ENCODE measurements around the gene KIRREL3.

Gene KIRREL3

GRCh38 chr11:126739499-126740145 lies 260.9 kb downstream of the KIRREL3 start:
- no peak for DNase-seq (ENCODE audit: low read depth, low spot score)
- TF ChIP-seq SUZ12 (IDR thresholded peaks at IDR 0.05; ENCODE audit: extremely low read depth, insufficient read depth, insufficient read length) (no peak), ZNF274 (IDR thresholded peaks at IDR 0.05; ENCODE audit: low read depth, low read length) (no peak), YY1 (IDR thresholded peaks at IDR 0.05; ENCODE audit: insufficient read depth, insufficient read length) (no peak)
- H3K9me3 ChIP-seq (ENCODE audit: insufficient read depth, low read length) = no peaks in the 10 kb centered on the region
- peaks cover 6% of the 10 kb centered on the region for H3K4me1 ChIP-seq (ENCODE audit: insufficient read depth, insufficient read length)
- H3K27me3 ChIP-seq (ENCODE audit: insufficient read depth, insufficient read length) = no peaks in the 10 kb centered on the region
- no peak overlapping the region for H3K9ac ChIP-seq (ENCODE audit: insufficient read length, low read depth)
- H3K4me3 ChIP-seq (ENCODE audit: insufficient read length, low read depth) = no peak overlapping the region
- H3K36me3 ChIP-seq (ENCODE audit: insufficient read depth, insufficient read length, low read length) = no peaks in the 10 kb centered on the region

- no peak overlapping the region for H3K4me3 ChIP-seq (ENCODE audit: insufficient read length, low read depth)
- H3K27me3 ChIP-seq (ENCODE audit: insufficient read depth, insufficient read length) = no peaks in the 10 kb centered on the region
- H3K9me3 ChIP-seq (ENCODE audit: insufficient read depth, low read length) = no peaks in the 10 kb centered on the region
- peaks cover 6% of the 10 kb centered on the region for H3K4me1 ChIP-seq (ENCODE audit: insufficient read depth, insufficient read length)
- TF ChIP-seq ZNF274 (IDR thresholded peaks at IDR 0.05; ENCODE audit: low read depth, low read length) (no peak), SUZ12 (IDR thresholded peaks at IDR 0.05; ENCODE audit: extremely low read depth, insufficient read depth, insufficient read length) (no peak), YY1 (IDR thresholded peaks at IDR 0.05; ENCODE audit: insufficient read depth, insufficient read length) (no peak)
- no peaks in the 10 kb centered on the region for H3K36me3 ChIP-seq (ENCODE audit: insufficient read depth, insufficient read length, low read length)
- DNase-seq (ENCODE audit: low read depth, low spot score) = no peak
- H3K9ac ChIP-seq (ENCODE audit: insufficient read length, low read depth) = no peak overlapping the region
Measured at GRCh38 chr11:126738295-126739031, 262.1 kb downstream of the KIRREL3 start.

GRCh38 chr11:126736682-126737572 lies 263.6 kb downstream of the KIRREL3 start:
- DNase-seq (ENCODE audit: low read depth, low spot score) = no peak
- H3K9me3 ChIP-seq (ENCODE audit: insufficient read depth, low read length) = no peaks in the 10 kb centered on the region
- no peaks in the 10 kb centered on the region for H3K27me3 ChIP-seq (ENCODE audit: insufficient read depth, insufficient read length)
- H3K4me3 ChIP-seq (ENCODE audit: insufficient read length, low read depth) = no peak overlapping the region
- H3K4me1 ChIP-seq (ENCODE audit: insufficient read depth, insufficient read length) = peaks cover 6% of the 10 kb centered on the region
- no peak for TF ChIP-seq SUZ12 (IDR thresholded peaks at IDR 0.05; ENCODE audit: extremely low read depth, insufficient read depth, insufficient read length)
- no peak for TF ChIP-seq YY1 (IDR thresholded peaks at IDR 0.05; ENCODE audit: insufficient read depth, insufficient read length)
- TF ChIP-seq ZNF274 (IDR thresholded peaks at IDR 0.05; ENCODE audit: low read depth, low read length) = no peak
- no peak overlapping the region for H3K9ac ChIP-seq (ENCODE audit: insufficient read length, low read depth)
- H3K36me3 ChIP-seq (ENCODE audit: insufficient read depth, insufficient read length, low read length) = no peaks in the 10 kb centered on the region

- DNase-seq (ENCODE audit: low read depth, low spot score) = no peak
- no peak for TF ChIP-seq YY1 (IDR thresholded peaks at IDR 0.05; ENCODE audit: insufficient read depth, insufficient read length)
- no peak for TF ChIP-seq ZNF274 (IDR thresholded peaks at IDR 0.05; ENCODE audit: low read depth, low read length)
- no peak for TF ChIP-seq SUZ12 (IDR thresholded peaks at IDR 0.05; ENCODE audit: extremely low read depth, insufficient read depth, insufficient read length)
- Histone ChIP-seq H3K9me3 (ENCODE audit: insufficient read depth, low read length) (no peaks in the 10 kb centered on the region), H3K4me1 (ENCODE audit: insufficient read depth, insufficient read length) (peaks cover 6% of the 10 kb centered on the region), H3K27me3 (ENCODE audit: insufficient read depth, insufficient read length) (no peaks in the 10 kb centered on the region), H3K9ac (ENCODE audit: insufficient read length, low read depth) (no peak overlapping the region), H3K4me3 (ENCODE audit: insufficient read length, low read depth) (no peak overlapping the region), H3K36me3 (ENCODE audit: insufficient read depth, insufficient read length, low read length) (no peaks in the 10 kb centered on the region)
Measured at GRCh38 chr11:126734752-126735151, 265.8 kb downstream of the KIRREL3 start.

GRCh38 chr11:126733685-126734084 lies 266.9 kb downstream of the KIRREL3 start:
- TF ChIP-seq YY1 (IDR thresholded peaks at IDR 0.05; ENCODE audit: insufficient read depth, insufficient read length) (no peak), ZNF274 (IDR thresholded peaks at IDR 0.05; ENCODE audit: low read depth, low read length) (no peak), SUZ12 (IDR thresholded peaks at IDR 0.05; ENCODE audit: extremely low read depth, insufficient read depth, insufficient read length) (no peak)

GRCh38 chr11:126732981-126733380 lies 267.6 kb downstream of the KIRREL3 start:
- Histone ChIP-seq H3K4me3 (ENCODE audit: insufficient read length, low read depth) (no peak overlapping the region), H3K9ac (ENCODE audit: insufficient read length, low read depth) (no peak overlapping the region), H3K4me1 (ENCODE audit: insufficient read depth, insufficient read length) (peaks cover 6% of the 10 kb centered on the region), H3K9me3 (ENCODE audit: insufficient read depth, low read length) (no peaks in the 10 kb centered on the region), H3K36me3 (ENCODE audit: insufficient read depth, insufficient read length, low read length) (no peaks in the 10 kb centered on the region), H3K27me3 (ENCODE audit: insufficient read depth, insufficient read length) (peaks cover 8% of the 10 kb centered on the region)
- TF ChIP-seq SUZ12 (IDR thresholded peaks at IDR 0.05; ENCODE audit: extremely low read depth, insufficient read depth, insufficient read length) (no peak), YY1 (IDR thresholded peaks at IDR 0.05; ENCODE audit: insufficient read depth, insufficient read length) (no peak), ZNF274 (IDR thresholded peaks at IDR 0.05; ENCODE audit: low read depth, low read length) (no peak)
- no peak for DNase-seq (ENCODE audit: low read depth, low spot score)

More at GRCh38 chr11:126733685-126734084, 266.9 kb downstream of the KIRREL3 start:
- Histone ChIP-seq H3K27me3 (ENCODE audit: insufficient read depth, insufficient read length) (peaks cover 3% of the 10 kb centered on the region), H3K9me3 (ENCODE audit: insufficient read depth, low read length) (no peaks in the 10 kb centered on the region), H3K4me1 (ENCODE audit: insufficient read depth, insufficient read length) (peaks cover 6% of the 10 kb centered on the region), H3K4me3 (ENCODE audit: insufficient read length, low read depth) (no peak overlapping the region), H3K36me3 (ENCODE audit: insufficient read depth, insufficient read length, low read length) (no peaks in the 10 kb centered on the region), H3K9ac (ENCODE audit: insufficient read length, low read depth) (no peak overlapping the region)
- no peak for DNase-seq (ENCODE audit: low read depth, low spot score)

All from NT2/D1 (cell line).